IPS-15b (cell line): ENCODE measurements around the gene DPP9.

Experiments used
- H3K27me3 ChIP-seq: one replicate; pipeline ENCODE4 v1.6.1; 2013; ENCODE audit warnings: low read length; ENCODE audit not compliant: control insufficient read depth, insufficient read depth
- H3K36me3 ChIP-seq: one replicate; pipeline ENCODE4 v1.6.1; 2013; ENCODE audit warnings: low read length; ENCODE audit not compliant: control insufficient read depth, insufficient read depth
- H3K4me1 ChIP-seq: one replicate; pipeline ENCODE4 v1.6.1; 2013; ENCODE audit warnings: mild to moderate bottlenecking, low read length; ENCODE audit not compliant: control insufficient read depth, insufficient read depth
- H3K4me3 ChIP-seq: one replicate; pipeline ENCODE4 v1.5.1; 2013; ENCODE audit warnings: low read depth, low read length
- H3K9ac ChIP-seq: one replicate; pipeline ENCODE4 v1.6.1; 2013; ENCODE audit warnings: low read depth, mild to moderate bottlenecking, low read length
- H3K9me3 ChIP-seq: one replicate; pipeline ENCODE4 v1.6.1; 2013; ENCODE audit warnings: mild to moderate bottlenecking, low read length; ENCODE audit not compliant: control insufficient read depth, insufficient read depth

The DPP9 gene

DNA sequence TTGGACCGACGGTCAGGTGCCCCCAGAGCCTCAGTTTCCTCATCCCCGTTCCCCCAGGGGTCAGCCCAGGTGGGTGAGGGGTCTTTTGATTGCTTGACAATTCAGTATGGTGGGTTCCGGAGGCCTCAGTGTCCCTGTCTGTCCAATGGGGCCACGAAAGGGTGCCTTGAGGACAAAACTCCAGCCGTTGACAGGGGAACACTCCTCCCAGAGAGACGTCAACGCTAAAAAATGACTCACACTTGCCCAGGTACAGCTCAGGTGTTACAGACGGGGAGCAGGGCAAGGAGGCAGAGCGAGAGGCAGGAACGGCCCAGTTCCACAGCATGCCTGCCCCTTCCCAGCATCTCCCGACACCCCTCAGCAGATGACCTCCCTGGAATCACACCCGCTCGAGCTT lies 82.5 kb downstream of the DPP9 start:
- peaks cover 13% of the 10 kb centered on the region for H3K27me3 ChIP-seq
- no peak overlapping the region for H3K9ac ChIP-seq
- no peaks in the 10 kb centered on the region for H3K9me3 ChIP-seq
- H3K36me3 ChIP-seq, result peaks cover 4% of the 10 kb centered on the region
- H3K4me3 ChIP-seq, result no peak overlapping the region
- peaks cover 4% of the 10 kb centered on the region for H3K4me1 ChIP-seq

DNA sequence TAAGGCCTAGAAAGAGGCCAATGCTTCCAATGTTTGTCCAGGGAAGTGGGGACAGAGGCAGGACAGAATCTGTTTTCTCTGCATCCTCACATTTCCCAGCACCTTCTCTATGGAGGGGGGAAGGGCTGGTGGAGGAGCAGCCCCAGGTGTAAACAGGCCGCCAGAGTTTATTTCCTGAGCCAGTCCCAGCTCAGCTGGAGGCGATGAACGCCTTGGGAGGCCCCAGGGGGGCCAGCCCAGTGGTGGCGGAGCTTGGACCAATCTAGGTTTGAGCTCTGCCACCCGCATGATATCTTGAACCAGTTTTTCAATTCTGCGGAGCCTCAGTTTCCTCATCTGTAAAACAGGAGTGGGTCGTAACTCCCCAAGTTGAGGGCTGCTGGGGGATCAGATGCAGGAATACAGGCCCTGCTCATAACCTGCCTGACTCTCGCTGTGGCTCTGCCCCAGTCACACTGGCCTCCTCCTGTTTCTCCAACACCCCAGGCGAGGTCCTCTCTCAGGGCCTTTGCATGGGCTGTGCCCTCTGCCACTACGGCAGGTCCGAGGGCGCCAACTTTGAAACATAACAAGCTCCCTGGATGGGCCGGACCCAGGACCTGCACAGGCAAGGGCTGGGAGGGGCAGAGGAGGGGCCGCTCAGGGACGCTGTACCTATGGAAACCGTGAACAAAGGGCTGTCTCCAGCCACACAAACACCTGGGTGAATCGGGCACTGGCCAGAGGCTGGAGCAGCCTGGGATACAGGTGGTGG lies 83.2 kb downstream of the DPP9 start:
- Histone ChIP-seq H3K9ac (no peak overlapping the region), H3K4me3 (peak overlapping the region; percentile 85), H3K4me1 (peaks cover 4% of the 10 kb centered on the region), H3K27me3 (peaks cover 13% of the 10 kb centered on the region), H3K36me3 (peaks cover 4% of the 10 kb centered on the region), H3K9me3 (no peaks in the 10 kb centered on the region)

DNA sequence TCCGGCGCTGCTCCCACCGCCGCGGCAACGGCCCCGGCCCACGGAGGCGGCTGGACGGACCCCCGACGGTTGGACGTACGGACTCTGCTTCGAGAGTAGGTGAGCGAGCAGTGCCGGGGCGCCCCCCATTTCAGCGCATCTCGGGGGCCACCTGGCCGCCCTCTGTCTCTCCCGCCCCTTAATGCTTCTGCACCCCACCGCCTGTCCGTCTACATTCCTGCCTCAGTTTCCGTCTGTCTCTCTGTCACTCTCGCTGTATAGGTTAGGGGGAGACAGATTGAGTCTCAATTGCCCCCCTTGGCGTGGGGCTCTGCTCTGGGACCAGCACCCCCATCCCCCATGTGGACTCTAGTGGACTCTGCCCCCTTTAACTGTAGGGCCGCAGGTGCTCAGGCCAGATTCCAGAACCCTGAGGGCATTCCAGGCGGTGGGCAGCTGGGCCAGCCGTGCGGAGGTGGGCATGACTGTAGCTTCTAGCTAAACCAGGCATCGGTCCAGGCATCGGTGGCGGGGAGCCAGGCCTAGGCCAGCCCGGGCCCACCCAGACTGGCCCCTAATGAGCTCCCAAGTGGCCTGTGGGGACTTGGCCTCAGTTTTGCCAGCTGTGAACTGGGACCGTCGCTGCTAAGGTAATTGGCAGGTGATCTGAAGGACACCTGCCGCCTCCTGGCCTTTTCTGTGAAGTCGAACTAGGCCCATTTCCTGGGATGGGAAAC lies 84.0 kb downstream of the DPP9 start:
- Histone ChIP-seq H3K4me3 (peak overlapping the region; percentile 85), H3K9me3 (no peaks in the 10 kb centered on the region), H3K9ac (no peak overlapping the region), H3K36me3 (peaks cover 4% of the 10 kb centered on the region), H3K4me1 (peaks cover 4% of the 10 kb centered on the region), H3K27me3 (peaks cover 13% of the 10 kb centered on the region)

DNA sequence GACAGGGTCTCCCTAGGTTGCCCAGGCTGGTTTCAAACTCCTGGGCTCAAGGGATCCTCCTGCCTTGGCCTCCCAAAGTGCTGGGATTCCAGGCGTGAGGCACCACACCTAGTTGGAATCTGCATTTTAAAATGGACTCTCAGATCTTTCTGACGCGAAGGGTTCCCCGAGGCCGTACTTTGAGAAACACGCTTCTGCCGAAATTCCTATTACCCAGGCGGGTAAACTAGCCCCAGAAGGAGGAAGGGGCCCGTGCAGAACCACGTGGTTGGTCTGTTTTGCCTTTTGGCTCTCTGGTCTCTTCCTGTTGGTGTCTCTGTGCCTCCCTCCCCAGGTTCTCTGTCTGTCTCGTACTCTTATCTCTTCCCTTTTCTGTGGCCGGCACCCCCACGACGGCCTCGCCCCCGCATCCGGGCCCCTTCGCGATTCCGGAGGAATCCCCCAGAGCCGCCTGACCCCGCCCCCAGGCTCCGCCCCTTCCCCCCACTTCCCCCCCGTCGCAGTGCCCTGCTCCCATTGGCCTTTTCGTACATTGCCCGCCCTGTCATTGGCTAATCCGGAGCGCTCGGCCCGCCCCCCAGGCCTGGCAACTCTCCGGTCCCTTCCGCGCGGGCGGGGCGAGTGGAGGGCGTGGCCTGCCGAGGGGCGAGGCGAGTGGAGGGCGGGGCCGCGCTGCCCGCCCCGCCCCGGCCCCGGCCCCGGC lies 84.7 kb downstream of the DPP9 start, which contains the start of gene TNFAIP8L1:
TNFAIP8L1 (plus strand) TSS at position 689 of the 703 bp plus-strand sequence. CDS start 12,354 bp downstream, outside the sequence.
- Histone ChIP-seq H3K9ac (peak within 1 kb of the TSS; percentile 79), H3K9me3 (no peaks in the 10 kb centered on the region), H3K4me3 (peak within 1 kb of the TSS; percentile 85), H3K36me3 (peaks cover 4% of the 10 kb centered on the region), H3K27me3 (peaks cover 13% of the 10 kb centered on the region), H3K4me1 (peaks cover 4% of the 10 kb centered on the region)

DNA sequence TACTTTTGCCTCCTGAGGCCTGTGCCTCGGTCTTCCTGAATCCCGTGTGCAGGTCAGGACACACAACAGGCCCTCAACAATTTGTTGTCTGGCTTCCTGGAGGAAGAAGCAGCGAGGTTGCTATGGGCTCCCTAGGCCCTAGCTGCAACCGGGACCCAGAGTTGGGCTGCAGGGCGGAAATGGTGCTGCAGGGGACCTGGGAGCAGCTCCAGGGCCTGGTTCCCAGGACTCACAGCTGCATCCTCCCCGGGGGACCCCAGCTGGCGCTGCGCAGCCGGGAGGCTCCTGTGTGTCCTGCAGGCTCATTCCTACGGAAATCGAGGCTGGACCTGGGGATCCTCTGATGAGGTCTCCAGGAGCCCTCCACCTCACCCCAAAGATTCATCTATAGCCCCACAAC lies 85.3 kb downstream of the DPP9 start:
- Histone ChIP-seq H3K9me3 (no peaks in the 10 kb centered on the region), H3K4me1 (peaks cover 7% of the 10 kb centered on the region), H3K9ac (no peak overlapping the region), H3K27me3 (peaks cover 13% of the 10 kb centered on the region), H3K4me3 (no peak overlapping the region), H3K36me3 (peaks cover 4% of the 10 kb centered on the region)

DNA sequence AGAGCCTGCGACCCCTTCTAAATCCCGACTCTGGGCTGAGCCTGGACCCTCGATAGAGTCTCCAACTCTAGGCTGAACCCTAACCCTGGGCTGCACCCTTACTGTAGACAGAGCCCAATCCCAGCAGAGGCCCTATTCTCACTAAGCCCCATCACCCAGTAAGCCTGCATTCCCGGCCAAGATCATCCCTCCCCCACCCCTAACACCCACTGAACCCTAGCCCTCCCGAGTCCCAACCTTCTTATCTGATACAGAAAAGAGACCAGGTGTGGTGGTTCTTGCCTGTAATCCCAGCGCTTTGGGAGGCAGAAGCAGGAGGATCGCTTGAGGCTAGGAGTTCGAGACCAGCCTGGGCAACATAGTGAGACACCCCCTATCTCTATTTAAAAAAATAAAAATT lies 86.9 kb downstream of the DPP9 start:
- Histone ChIP-seq H3K4me3 (peak overlapping the region; percentile 79), H3K4me1 (peaks cover 8% of the 10 kb centered on the region), H3K36me3 (peaks cover 4% of the 10 kb centered on the region), H3K9ac (no peak overlapping the region), H3K27me3 (peaks cover 13% of the 10 kb centered on the region), H3K9me3 (no peaks in the 10 kb centered on the region)

DNA sequence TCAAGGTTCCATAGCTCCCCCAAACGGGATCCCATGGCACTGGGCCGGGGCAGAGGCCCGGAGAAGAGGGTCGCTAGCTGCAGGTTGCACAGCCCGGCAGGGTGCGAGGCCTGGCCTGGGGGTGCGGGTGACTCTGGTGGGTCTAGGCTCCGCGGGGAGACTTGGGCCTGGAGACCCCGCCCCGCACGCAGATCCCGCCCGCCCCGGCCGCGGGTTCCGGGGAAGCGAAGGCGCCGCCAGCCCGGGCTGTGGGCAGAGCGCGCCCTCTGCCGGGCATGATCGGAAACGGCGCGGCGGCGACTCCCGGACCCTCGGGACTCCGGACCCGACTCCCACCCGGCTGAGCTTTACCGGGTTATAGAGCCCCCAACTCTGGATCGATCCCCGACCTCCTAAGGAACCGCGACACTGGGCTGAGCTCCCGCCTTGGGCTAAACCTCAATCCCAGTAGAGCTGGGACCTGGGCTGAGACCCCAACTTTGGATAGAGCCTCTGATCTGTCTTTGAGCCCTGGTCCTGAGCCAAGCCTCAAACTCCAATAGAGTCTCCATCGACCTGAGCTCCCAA lies 87.4 kb downstream of the DPP9 start:
- peaks cover 13% of the 10 kb centered on the region for H3K27me3 ChIP-seq
- no peaks in the 10 kb centered on the region for H3K9me3 ChIP-seq
- H3K4me1 ChIP-seq, result peaks cover 8% of the 10 kb centered on the region
- H3K4me3 ChIP-seq, result peak overlapping the region; percentile 79
- H3K36me3 ChIP-seq, result peaks cover 4% of the 10 kb centered on the region
- H3K9ac ChIP-seq, result peak overlapping the region; percentile 73

DNA sequence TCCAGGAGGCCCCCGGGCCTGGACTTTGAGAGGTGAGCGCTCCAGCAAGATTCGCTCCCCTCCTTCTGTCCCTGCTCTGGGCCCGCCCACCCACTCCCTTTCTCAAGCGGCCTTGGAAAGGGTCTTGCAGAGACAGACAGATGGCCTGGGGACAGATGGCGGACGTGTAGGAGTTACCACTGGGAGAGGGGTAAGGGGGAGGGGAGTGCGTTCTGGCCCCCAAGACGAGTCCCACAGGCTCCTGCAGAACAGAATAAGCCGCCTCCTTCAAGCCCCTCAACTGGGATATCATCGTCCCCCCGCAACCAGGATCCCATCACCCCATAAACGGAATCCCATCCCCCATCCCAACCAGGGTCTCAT lies 87.9 kb downstream of the DPP9 start:
- Histone ChIP-seq H3K9ac (peak overlapping the region; percentile 73), H3K4me3 (peak overlapping the region; percentile 79), H3K4me1 (peaks cover 8% of the 10 kb centered on the region), H3K9me3 (no peaks in the 10 kb centered on the region), H3K27me3 (peaks cover 13% of the 10 kb centered on the region), H3K36me3 (peaks cover under 1% of the 10 kb centered on the region)

DNA sequence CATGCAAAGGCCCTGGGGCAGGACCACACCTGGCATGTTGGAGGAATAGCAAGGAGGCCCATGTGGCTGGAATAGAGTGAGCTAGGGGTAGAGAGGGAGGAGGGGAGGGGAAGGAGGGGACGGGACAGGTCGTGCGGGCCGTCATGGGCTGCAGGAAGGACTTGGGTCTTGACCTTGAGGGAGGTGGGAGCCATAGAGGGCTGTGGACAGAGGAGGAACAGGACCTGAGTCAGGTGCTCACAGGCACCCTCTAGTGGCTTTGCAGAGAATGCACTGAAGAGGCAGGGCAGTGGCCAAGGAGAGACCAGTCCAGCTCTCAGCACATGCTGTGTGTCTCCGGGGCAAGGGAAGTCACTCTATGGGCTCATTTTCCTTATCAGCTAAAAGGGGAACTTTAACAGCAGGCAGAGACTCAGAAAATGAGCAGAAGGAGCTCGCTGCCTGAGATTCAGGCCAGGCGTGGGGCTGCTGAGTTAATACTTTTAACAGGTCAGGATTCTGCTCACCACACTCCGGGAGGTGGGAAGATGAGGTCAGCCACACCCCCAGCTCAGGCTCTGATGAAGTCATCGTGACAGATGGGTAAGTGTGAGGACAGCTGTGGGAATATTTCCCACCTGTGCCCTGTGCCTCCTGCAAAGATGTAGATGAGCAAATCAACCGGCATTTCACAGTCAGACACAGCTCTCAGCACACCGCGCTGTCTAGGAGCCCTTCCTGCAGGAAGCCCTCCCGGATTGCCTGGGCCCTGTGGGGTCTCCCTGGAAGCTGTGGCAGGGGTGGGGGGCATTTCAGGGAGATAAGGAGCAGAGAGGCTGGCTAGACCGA lies 90.3 kb downstream of the DPP9 start:
- Histone ChIP-seq H3K9me3 (no peaks in the 10 kb centered on the region), H3K9ac (no peak overlapping the region), H3K36me3 (no peaks in the 10 kb centered on the region), H3K4me1 (peaks cover 8% of the 10 kb centered on the region), H3K27me3 (peaks cover 13% of the 10 kb centered on the region), H3K4me3 (no peak overlapping the region)
